Measurements from ENCODE around the gene RPA4. TPM values are rescaled to one million over a fixed set of nuclear protein-coding genes. Genes with fewer than 3 reads are reported as not detected.

RPA4 gene
- total and polyA plus RNA-seq, 10 of the 15 experiments (the other 5 are each of a cell fraction or from before 2014, with no cell fraction given) = 0.20 to 1.3 (median 0.43) TPM

DNA sequence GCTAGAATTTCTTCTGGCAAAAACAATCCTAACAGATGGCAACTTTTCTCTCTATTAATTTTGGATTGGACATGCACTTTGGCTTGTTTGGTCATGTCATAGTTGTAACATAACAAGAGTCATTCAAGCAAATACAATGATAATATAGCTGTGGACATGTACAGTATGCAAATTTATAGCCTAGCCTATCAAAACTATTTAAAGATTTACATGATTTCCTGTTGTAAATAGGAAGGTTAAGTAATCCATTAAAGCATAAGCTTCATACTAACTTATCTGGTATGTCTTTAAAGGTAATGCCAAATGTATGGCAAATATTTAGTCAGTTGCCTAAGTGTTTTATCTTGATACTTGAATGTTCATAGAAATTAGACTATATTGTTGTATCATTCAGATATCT is 45.3 kb downstream of the RPA4 start:
- BruUV-seq (replicated peaks) = no TSS peak
- H2AFZ ChIP-seq (ENCODE audit: control insufficient read depth, low read depth, low read length) = no peak overlapping the region
- intact Hi-C loops (cut with micrococcal nuclease; ENCODE audit: unreplicated experiment) (no loop called here), in situ Hi-C loops (cut with MboI) (no loop called here)
- H3K27ac ChIP-seq (ENCODE audit: control insufficient read depth, insufficient read depth) = no peak overlapping the region
- SMC1A ChIA-PET (ENCODE audit: uncharacterized antibody, unreplicated experiment) = no interaction called here
- H3K4me2 ChIP-seq (ENCODE audit: control insufficient read depth, insufficient read depth) = no peak overlapping the region
- POLR2A ChIA-PET = no interaction called here
- no peaks in the 10 kb centered on the region for H3K36me3 ChIP-seq (ENCODE audit: control insufficient read depth in 2 of 2, insufficient read depth in 2 of 2, low read length in 1 of 2)
- no peaks in the 10 kb centered on the region for H3K27me3 ChIP-seq (replicated peaks in 1 of 2; ENCODE audit: control insufficient read depth in 2 of 2, insufficient read depth in 2 of 2, low read length in 1 of 2)
- no peaks in the 10 kb centered on the region for H3K79me2 ChIP-seq (ENCODE audit: control insufficient read depth, insufficient read depth, low read length)
- H4K20me1 ChIP-seq (ENCODE audit: control insufficient read depth, insufficient read depth) = no peaks in the 10 kb centered on the region
- ATAC-seq (no peak), FAIRE-seq (no peak), DNase-seq (ENCODE audit: low read depth, low spot score) (no peak)
- CTCF ChIA-PET = no interaction called here
- H3K4me3 ChIP-seq = no peak overlapping the region
- no peaks in the 10 kb centered on the region for H3K9me3 ChIP-seq (replicated peaks; ENCODE audit: control insufficient read depth, insufficient read depth, low read length)
- RAD21 ChIA-PET (ENCODE audit: unreplicated experiment) = no interaction called here
- no peaks in the 10 kb centered on the region for H3K4me1 ChIP-seq (ENCODE audit: control insufficient read depth, insufficient read depth, low read length)
- no peak overlapping the region for H3K9ac ChIP-seq (ENCODE audit: control insufficient read depth, insufficient read depth, low read length)
- TF ChIP-seq HCFC1 (IDR thresholded peaks at IDR 0.05; ENCODE audit: low read length) (no peak), KLF5 (IDR thresholded peaks at IDR 0.05; ENCODE audit: partially characterized antibody) (no peak), HDAC6 (IDR thresholded peaks at IDR 0.05; ENCODE audit: unreplicated experiment) (no peak), SMAD1 (IDR thresholded peaks at IDR 0.05; ENCODE audit: low read depth, partially characterized antibody) (no peak), STAT3 (IDR thresholded peaks at IDR 0.05; ENCODE audit: low read depth, low read length) (no peak), GATAD2B (conservative IDR thresholded peaks at IDR 0.05; ENCODE audit: low read depth) (no peak), CEBPB (IDR thresholded peaks at IDR 0.05; ENCODE audit: borderline replicate concordance in 1 of 2, low read depth in 2 of 2, low read length in 2 of 2) (no peak), RUNX3 (IDR thresholded peaks at IDR 0.05; ENCODE audit: low read length) (no peak), SMARCA5 (IDR thresholded peaks at IDR 0.05) (no peak), ATF2 (IDR thresholded peaks at IDR 0.05; ENCODE audit: low read length) (no peak), ZBTB33 (IDR thresholded peaks at IDR 0.05) (no peak), USF2 (IDR thresholded peaks at IDR 0.05; ENCODE audit: borderline replicate concordance, low read depth, low read length) (no peak), RB1 (IDR thresholded peaks at IDR 0.05; ENCODE audit: borderline replicate concordance) (no peak)
- TF ChIP-seq, protein P1, sequence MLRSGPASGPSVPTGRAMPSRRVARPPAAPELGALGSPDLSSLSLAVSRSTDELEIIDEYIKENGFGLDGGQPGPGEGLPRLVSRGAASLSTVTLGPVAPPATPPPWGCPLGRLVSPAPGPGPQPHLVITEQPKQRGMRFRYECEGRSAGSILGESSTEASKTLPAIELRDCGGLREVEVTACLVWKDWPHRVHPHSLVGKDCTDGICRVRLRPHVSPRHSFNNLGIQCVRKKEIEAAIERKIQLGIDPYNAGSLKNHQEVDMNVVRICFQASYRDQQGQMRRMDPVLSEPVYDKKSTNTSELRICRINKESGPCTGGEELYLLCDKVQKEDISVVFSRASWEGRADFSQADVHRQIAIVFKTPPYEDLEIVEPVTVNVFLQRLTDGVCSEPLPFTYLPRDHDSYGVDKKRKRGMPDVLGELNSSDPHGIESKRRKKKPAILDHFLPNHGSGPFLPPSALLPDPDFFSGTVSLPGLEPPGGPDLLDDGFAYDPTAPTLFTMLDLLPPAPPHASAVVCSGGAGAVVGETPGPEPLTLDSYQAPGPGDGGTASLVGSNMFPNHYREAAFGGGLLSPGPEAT (IDR thresholded peaks at IDR 0.05; ENCODE audit: low read depth) = no peak
- TF ChIP-seq, protein P2, sequence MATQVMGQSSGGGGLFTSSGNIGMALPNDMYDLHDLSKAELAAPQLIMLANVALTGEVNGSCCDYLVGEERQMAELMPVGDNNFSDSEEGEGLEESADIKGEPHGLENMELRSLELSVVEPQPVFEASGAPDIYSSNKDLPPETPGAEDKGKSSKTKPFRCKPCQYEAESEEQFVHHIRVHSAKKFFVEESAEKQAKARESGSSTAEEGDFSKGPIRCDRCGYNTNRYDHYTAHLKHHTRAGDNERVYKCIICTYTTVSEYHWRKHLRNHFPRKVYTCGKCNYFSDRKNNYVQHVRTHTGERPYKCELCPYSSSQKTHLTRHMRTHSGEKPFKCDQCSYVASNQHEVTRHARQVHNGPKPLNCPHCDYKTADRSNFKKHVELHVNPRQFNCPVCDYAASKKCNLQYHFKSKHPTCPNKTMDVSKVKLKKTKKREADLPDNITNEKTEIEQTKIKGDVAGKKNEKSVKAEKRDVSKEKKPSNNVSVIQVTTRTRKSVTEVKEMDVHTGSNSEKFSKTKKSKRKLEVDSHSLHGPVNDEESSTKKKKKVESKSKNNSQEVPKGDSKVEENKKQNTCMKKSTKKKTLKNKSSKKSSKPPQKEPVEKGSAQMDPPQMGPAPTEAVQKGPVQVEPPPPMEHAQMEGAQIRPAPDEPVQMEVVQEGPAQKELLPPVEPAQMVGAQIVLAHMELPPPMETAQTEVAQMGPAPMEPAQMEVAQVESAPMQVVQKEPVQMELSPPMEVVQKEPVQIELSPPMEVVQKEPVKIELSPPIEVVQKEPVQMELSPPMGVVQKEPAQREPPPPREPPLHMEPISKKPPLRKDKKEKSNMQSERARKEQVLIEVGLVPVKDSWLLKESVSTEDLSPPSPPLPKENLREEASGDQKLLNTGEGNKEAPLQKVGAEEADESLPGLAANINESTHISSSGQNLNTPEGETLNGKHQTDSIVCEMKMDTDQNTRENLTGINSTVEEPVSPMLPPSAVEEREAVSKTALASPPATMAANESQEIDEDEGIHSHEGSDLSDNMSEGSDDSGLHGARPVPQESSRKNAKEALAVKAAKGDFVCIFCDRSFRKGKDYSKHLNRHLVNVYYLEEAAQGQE (IDR thresholded peaks at IDR 0.05; ENCODE audit: low read depth, low read length) = no peak
